Measurements from ENCODE around the gene EN1. TPM values are rescaled to one million over a fixed set of nuclear protein-coding genes. Genes with fewer than 3 reads are reported as not detected.

EN1 gene
- polyA plus RNA-seq, 3 donors, result not detected

DNA sequence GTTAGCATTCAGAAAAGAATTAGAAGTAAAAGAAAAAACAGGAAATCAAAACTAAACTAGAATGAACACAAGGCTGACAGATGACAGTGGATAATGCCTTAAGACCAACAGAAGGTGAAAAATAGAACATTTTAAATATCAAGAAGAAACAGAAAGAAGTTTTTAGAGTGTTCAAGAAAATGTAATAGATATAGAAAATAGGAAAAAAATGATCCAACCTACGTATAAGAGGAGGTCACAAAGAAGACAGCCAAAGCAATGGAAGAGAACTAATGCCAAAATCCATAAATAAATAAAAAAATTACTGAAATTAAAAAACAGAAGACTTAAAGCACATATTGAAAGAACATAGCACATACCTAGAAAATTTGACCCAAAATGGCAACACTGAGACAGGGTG lies 42.5 kb upstream of the EN1 start:
- no peak overlapping the region for H3K27ac Mint-ChIP-seq

DNA sequence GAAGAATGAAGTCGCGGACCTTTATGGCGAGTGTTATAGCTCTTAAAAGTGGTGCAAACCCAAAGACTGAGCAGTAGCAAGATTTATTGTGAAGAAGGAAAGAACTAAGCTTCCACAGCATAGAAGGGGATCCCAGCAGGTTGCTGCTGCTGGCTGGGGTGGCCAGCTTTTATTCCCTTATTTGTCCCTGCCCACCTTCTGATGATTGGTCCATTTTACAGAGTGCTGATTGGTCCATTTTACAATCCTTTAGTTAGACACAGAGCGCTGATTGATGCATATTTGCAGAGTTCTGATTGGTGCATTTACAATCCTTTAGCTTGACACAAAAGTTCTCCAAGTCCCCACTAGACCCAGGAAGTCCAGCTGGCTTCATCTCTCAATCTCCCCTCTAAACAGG lies 36.3 kb upstream of the EN1 start:
- H3K4me1 Mint-ChIP-seq, result peaks cover 23% of the 10 kb centered on the region
- no peak overlapping the region for H2AFZ ChIP-seq (ENCODE audit: insufficient read depth, low read depth, low read length, poor library complexity, severe bottlenecking)
- no CpG with 5 or more reads among the region's 4 CpGs for WGBS (ENCODE audit: insufficient coverage)
- H3K36me3 ChIP-seq (replicated peaks in 1 of 2; ENCODE audit: control insufficient read depth in 1 of 2, insufficient read depth in 2 of 2, low read length in 2 of 2), result no peaks in the 10 kb centered on the region
- H3K4me1 ChIP-seq (ENCODE audit: control insufficient read depth in 1 of 2, insufficient read depth in 2 of 2, low read length in 2 of 2), result peaks cover 9 to 13% of the 10 kb centered on the region in 2 donors
- no peak overlapping the region for H3K4me3 Mint-ChIP-seq
- TF ChIP-seq, protein P1, sequence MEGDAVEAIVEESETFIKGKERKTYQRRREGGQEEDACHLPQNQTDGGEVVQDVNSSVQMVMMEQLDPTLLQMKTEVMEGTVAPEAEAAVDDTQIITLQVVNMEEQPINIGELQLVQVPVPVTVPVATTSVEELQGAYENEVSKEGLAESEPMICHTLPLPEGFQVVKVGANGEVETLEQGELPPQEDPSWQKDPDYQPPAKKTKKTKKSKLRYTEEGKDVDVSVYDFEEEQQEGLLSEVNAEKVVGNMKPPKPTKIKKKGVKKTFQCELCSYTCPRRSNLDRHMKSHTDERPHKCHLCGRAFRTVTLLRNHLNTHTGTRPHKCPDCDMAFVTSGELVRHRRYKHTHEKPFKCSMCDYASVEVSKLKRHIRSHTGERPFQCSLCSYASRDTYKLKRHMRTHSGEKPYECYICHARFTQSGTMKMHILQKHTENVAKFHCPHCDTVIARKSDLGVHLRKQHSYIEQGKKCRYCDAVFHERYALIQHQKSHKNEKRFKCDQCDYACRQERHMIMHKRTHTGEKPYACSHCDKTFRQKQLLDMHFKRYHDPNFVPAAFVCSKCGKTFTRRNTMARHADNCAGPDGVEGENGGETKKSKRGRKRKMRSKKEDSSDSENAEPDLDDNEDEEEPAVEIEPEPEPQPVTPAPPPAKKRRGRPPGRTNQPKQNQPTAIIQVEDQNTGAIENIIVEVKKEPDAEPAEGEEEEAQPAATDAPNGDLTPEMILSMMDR (IDR thresholded peaks at IDR 0.05), result no peak
- H3K4me2 ChIP-seq (replicated peaks; ENCODE audit: extremely low read depth, low read length, poor library complexity, severe bottlenecking), result no peak overlapping the region
- H3K9ac ChIP-seq (ENCODE audit: insufficient read depth, low read length, poor library complexity, severe bottlenecking), result no peak overlapping the region
- H4K20me1 ChIP-seq (ENCODE audit: insufficient read depth, low read length), result no peaks in the 10 kb centered on the region
- no peak overlapping the region for H3K27ac ChIP-seq (ENCODE audit: low read depth in 1 of 2, low read length in 2 of 2)
- no peak for DNase-seq
- peaks cover under 1 to 3% of the 10 kb centered on the region in 2 donors for H3K9me3 ChIP-seq (replicated peaks in 1 of 2; ENCODE audit: control insufficient read depth in 1 of 2, insufficient read depth in 1 of 2, low read length in 2 of 2)
- peaks cover 0 to 8% (median 3%) of the 10 kb centered on the region in 7 donors for H3K9me3 Mint-ChIP-seq
- H3K27me3 ChIP-seq (ENCODE audit: control insufficient read depth in 2 of 2, insufficient read depth in 2 of 2, low read length in 2 of 2), result peaks cover 4 to 8% of the 10 kb centered on the region in 2 donors
- H3K4me3 ChIP-seq (replicated peaks in 1 of 3; ENCODE audit: low read depth in 2 of 3, low read length in 3 of 3), result no peak overlapping the region
- no peaks in the 10 kb centered on the region for H3K36me3 Mint-ChIP-seq
- H3K79me2 ChIP-seq (ENCODE audit: insufficient read depth, low read length), result no peaks in the 10 kb centered on the region
- H3K27ac Mint-ChIP-seq, result no peak overlapping the region
- H3K27me3 Mint-ChIP-seq (ENCODE audit: low read depth in 3 of 3), result peaks cover 3 to 11% (median 7%) of the 10 kb centered on the region in 3 donors
- intact Hi-C loops (cut with micrococcal nuclease), result loop anchor here (2.0 to 10.0 kb wide), 7 partner anchors 101 to 409 kb away; no protein-coding TSS in a partner anchor

More for the DNA sequence above, 42.5 kb upstream of the EN1 start:
- Histone ChIP-seq H3K4me3 (replicated peaks in 1 of 3; ENCODE audit: low read depth in 2 of 3, low read length in 3 of 3) (no peak overlapping the region), H4K20me1 (ENCODE audit: insufficient read depth, low read length) (no peaks in the 10 kb centered on the region), H2AFZ (ENCODE audit: insufficient read depth, low read depth, low read length, poor library complexity, severe bottlenecking) (no peak overlapping the region), H3K27ac (ENCODE audit: low read depth in 1 of 2, low read length in 2 of 2) (no peak overlapping the region), H3K9me3 (replicated peaks in 1 of 2; ENCODE audit: control insufficient read depth in 1 of 2, insufficient read depth in 1 of 2, low read length in 2 of 2) (peaks cover 4 to 19% of the 10 kb centered on the region in 2 donors), H3K4me2 (replicated peaks; ENCODE audit: extremely low read depth, low read length, poor library complexity, severe bottlenecking) (no peak overlapping the region), H3K9ac (ENCODE audit: insufficient read depth, low read length, poor library complexity, severe bottlenecking) (no peak overlapping the region), H3K36me3 (replicated peaks in 1 of 2; ENCODE audit: control insufficient read depth in 1 of 2, insufficient read depth in 2 of 2, low read length in 2 of 2) (no peaks in the 10 kb centered on the region), H3K79me2 (ENCODE audit: insufficient read depth, low read length) (no peaks in the 10 kb centered on the region), H3K4me1 (ENCODE audit: control insufficient read depth in 1 of 2, insufficient read depth in 2 of 2, low read length in 2 of 2) (no peaks in the 10 kb centered on the region), H3K27me3 (ENCODE audit: control insufficient read depth in 2 of 2, insufficient read depth in 2 of 2, low read length in 2 of 2) (peaks cover 5 to 8% of the 10 kb centered on the region in 2 donors)
- H3K36me3 Mint-ChIP-seq, result peaks cover 2 to 5% of the 10 kb centered on the region in 2 donors
- DNase-seq, result no peak
- H3K9me3 Mint-ChIP-seq, result peaks cover 9 to 27% (median 17%) of the 10 kb centered on the region in 7 donors
- no peak overlapping the region for H3K4me3 Mint-ChIP-seq
- intact Hi-C loops (cut with micrococcal nuclease), result loop anchor here (10.0 kb wide), 2 partner anchors 95 to 395 kb away; no protein-coding TSS in a partner anchor
- TF ChIP-seq, protein P1 (IDR thresholded peaks at IDR 0.05), result no peak
- H3K27me3 Mint-ChIP-seq (ENCODE audit: low read depth in 3 of 3), result peaks cover 11 to 18% (median 12%) of the 10 kb centered on the region in 3 donors
- no CpG with 5 or more reads among the region's 1 CpG for WGBS (ENCODE audit: insufficient coverage)
- no peaks in the 10 kb centered on the region for H3K4me1 Mint-ChIP-seq

Data from CD14-positive monocyte (primary cell).